Lower leg skin (tissue), 4 donors: ENCODE results near the gene SSUH2. TPM values are rescaled to one million over a fixed set of nuclear protein-coding genes. Genes with fewer than 3 reads are reported as not detected.

ENCODE experiments used
- DNase-seq, 2 donors: peaks; one replicate each; pipeline ENCODE4 v3.0.0-alpha.2; 2019; ENCODE audit warnings: low spot score in 2 of 2
- H3K4me3 ChIP-seq: fragments of 200-600 bp; sonication (generic); 2 replicates; pipeline ENCODE4 v1.5.1; 2017; ENCODE audit warnings: mild to moderate bottlenecking, low read depth; ENCODE audit not compliant: poor library complexity, severe bottlenecking
- POLR2A ChIP-seq, 2 donors: fragments of 450-650 bp; IDR thresholded peaks; one replicate each; pipeline ENCODE4 v1.6.1; 2016 to 2017; ENCODE audit warnings: antibody characterized with exemption in 2 of 2, mild to moderate bottlenecking in 1 of 2, moderate library complexity in 1 of 2
- WGBS, 2 donors: methylation state at CpG; one replicate each; pipeline ENCODE4 v1.1.5; 2018; 5-methylcytosine and 5-hydroxymethylcytosine counted together
- intact Hi-C: fragments of 100-400 bp; cut with DNase I; formaldehyde crosslinking; loops from one replicate; pipeline ENCODE4 v1.15.0; 2023; ENCODE audit warnings: low total_unique reads
- total RNA-seq, 4 donors: library from RNA; depleted of rRNA; stranded (reverse); fragments of >200 nt; gene quantifications; one replicate each; pipeline ENCODE4 v1.1.0, GENCODE V29; 2016
- TF ChIP-seq, protein P1 (sequence below), 3 donors: fragments of 450-650 bp; IDR thresholded peaks; one replicate each; pipeline ENCODE4 v1.5.1; 2016; ENCODE audit warnings: antibody characterized with exemption in 3 of 3, mild to moderate bottlenecking in 3 of 3, moderate library complexity in 2 of 3

The SSUH2 gene
- total RNA-seq, 4 donors from 2014 or later = 0.52 to 0.76 TPM; not detected in 2

DNA sequence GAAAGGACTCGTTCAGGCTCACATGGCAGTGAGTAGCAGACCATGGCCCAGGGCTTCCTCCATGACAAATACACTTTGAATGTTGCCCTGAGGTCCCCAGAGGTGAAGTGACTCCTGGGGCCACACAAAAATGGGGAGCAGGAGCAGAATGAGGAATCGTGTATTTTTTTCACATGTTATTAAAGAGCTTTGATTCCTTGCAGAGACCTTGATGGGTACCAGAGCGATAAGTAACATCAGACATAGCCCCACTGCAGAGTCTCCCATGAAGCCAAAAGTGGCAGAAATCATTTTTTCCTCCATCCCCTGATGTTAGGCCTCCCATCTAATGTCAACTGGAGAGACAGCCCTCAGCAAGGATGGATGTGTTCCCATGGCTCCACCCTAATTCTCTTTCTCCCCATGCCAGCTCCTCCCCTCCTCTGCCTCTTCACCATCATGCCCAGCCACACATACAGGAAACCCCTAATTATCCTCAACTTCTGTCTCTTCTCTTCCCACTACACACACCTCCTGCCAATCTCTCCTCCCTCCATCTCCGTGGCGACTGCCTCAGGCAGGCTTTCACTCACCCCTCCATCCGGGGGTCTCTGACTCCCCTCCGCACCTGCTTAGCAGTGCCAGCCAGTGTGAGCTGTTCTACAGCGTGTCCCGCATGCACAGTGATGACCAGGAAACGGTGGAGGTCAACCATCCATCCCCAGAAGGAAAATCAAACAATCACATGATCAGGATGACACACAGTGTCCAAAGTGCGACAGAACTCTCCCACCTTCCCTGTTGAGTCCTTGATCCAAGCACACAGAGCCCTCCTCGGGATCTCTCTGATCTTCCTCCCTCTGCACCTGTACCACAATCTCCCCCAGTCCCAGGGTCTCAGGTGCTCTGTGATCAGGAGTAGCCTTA lies 7.1 kb upstream of the SSUH2 start:
- no peak for DNase-seq
- 73 to 74% methylated on average over 12 of the region's 12 CpGs for WGBS, 2 donors
- TF ChIP-seq, protein P1, sequence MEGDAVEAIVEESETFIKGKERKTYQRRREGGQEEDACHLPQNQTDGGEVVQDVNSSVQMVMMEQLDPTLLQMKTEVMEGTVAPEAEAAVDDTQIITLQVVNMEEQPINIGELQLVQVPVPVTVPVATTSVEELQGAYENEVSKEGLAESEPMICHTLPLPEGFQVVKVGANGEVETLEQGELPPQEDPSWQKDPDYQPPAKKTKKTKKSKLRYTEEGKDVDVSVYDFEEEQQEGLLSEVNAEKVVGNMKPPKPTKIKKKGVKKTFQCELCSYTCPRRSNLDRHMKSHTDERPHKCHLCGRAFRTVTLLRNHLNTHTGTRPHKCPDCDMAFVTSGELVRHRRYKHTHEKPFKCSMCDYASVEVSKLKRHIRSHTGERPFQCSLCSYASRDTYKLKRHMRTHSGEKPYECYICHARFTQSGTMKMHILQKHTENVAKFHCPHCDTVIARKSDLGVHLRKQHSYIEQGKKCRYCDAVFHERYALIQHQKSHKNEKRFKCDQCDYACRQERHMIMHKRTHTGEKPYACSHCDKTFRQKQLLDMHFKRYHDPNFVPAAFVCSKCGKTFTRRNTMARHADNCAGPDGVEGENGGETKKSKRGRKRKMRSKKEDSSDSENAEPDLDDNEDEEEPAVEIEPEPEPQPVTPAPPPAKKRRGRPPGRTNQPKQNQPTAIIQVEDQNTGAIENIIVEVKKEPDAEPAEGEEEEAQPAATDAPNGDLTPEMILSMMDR (IDR thresholded peaks at IDR 0.05) = no peak
- TF ChIP-seq POLR2A (IDR thresholded peaks at IDR 0.05) = no peak
- intact Hi-C loops = no loop called here
- no peak overlapping the region for H3K4me3 ChIP-seq

GRCh38 chr3:8650583-8651416 lies 6.2 kb upstream of the SSUH2 start:
- TF ChIP-seq, protein P1 (IDR thresholded peaks at IDR 0.05) = no peak
- no peak for TF ChIP-seq POLR2A (IDR thresholded peaks at IDR 0.05)
- intact Hi-C loops = no loop called here
- WGBS, 2 donors = 61 to 63% methylated on average over 13 of the region's 13 CpGs
- H3K4me3 ChIP-seq = no peak overlapping the region
- no peak for DNase-seq

DNA sequence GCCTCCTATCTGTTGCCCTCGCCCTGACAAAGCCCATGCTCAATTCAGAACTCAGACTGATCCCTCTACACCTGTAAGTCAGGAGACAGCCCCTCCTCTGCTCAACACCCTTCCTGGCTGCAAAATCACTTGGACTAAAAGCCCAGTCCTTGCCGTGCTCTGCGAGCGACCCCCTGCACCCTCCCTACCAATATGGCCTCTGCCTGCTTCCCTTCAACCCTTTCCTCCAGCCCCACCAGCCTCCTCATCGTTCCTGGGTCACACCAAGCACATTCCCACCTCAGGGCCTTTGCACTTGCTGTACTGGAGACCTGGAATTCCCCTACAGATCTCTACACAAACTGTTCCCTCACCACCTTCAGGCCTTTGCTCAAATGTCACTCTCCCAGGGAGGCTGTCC lies 5.2 kb upstream of the SSUH2 start:
- TF ChIP-seq, protein P1 (IDR thresholded peaks at IDR 0.05) = no peak
- no peak for TF ChIP-seq POLR2A (IDR thresholded peaks at IDR 0.05)
- intact Hi-C loops = no loop called here
- no peak for DNase-seq
- WGBS, 2 donors = 84 to 89% methylated on average over 5 of the region's 5 CpGs
- no peak overlapping the region for H3K4me3 ChIP-seq

- DNase-seq = no peak
- intact Hi-C loops = no loop called here
- no peak for TF ChIP-seq POLR2A (IDR thresholded peaks at IDR 0.05)
- TF ChIP-seq, protein P1 (IDR thresholded peaks at IDR 0.05) = no peak
- H3K4me3 ChIP-seq = no peak overlapping the region
- 87 to 88% methylated on average over 11 of the region's 11 CpGs for WGBS, 2 donors
Observed at GRCh38 chr3:8648909-8649741, 4.5 kb upstream of the SSUH2 start.

- intact Hi-C loops = no loop called here
- no peak overlapping the region for H3K4me3 ChIP-seq
- no peak for TF ChIP-seq POLR2A (IDR thresholded peaks at IDR 0.05)
- TF ChIP-seq, protein P1 (IDR thresholded peaks at IDR 0.05) = no peak
- WGBS, 2 donors = 86 to 89% methylated on average over 12 of the region's 12 CpGs
- no peak for DNase-seq
Observed at GRCh38 chr3:8647137-8647985, 2.8 kb upstream of the SSUH2 start.
